ENCODE results near the gene SPDYE1.
"Not testable (repeated sequence)": the region's sequence is repeated elsewhere in the genome, so short reads cannot be mapped to it uniquely, and the experiment has no call there.

DNA sequence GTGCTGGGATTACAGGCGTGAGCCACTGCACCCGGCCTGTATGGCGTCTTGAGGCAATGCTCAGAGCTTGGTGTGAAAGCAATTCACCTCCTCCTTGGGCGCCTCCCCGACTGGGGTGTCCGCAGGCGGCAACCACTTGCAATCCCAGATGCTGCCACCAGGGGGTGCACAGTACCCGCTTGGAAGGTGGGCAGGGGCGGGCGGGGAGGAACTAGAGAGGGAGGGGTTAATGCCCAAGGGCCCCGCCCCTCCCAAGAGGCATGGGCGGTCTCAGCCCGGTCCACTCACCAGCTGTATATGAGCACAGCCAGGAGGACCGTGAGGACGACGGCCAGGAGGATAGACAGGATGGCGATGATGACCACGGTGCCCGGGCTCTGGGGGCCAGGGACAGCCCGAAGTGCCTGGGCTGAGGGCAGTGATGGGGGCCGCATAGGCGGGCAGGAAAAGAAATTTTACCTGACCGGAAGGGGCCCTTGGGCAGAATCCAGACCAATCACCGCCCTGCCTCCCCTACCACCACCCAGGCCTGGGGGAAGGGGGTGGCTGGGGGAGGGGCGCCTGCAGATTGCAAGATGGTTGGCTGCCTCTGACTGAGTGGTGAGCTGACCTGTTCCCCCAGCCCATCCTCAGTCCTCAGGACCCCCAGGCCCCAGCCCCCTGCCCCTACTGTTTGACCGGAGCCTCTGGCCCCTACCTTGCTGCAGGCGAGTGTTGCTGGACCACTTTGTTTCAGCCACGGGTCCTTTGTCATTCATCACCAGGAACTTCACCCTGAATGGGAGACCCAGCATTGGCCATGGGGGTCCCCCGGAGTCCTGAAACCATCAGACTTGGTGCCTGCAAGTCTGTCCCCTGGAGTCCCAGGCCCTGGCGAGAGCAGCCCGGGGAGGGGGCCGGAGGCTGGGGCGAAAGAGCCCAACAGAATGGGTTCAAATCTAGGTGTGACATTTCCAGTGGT lies 11.5 kb upstream of the SPDYE1 start:
- TF ChIP-seq POLR2A (IDR thresholded peaks at IDR 0.05): not testable (repeated sequence)
- TF ChIP-seq, protein P1, sequence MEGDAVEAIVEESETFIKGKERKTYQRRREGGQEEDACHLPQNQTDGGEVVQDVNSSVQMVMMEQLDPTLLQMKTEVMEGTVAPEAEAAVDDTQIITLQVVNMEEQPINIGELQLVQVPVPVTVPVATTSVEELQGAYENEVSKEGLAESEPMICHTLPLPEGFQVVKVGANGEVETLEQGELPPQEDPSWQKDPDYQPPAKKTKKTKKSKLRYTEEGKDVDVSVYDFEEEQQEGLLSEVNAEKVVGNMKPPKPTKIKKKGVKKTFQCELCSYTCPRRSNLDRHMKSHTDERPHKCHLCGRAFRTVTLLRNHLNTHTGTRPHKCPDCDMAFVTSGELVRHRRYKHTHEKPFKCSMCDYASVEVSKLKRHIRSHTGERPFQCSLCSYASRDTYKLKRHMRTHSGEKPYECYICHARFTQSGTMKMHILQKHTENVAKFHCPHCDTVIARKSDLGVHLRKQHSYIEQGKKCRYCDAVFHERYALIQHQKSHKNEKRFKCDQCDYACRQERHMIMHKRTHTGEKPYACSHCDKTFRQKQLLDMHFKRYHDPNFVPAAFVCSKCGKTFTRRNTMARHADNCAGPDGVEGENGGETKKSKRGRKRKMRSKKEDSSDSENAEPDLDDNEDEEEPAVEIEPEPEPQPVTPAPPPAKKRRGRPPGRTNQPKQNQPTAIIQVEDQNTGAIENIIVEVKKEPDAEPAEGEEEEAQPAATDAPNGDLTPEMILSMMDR (IDR thresholded peaks at IDR 0.05): peak in 3 of 4 experiments; percentile 33 to 78 (median 42)

Data from uterus (tissue), 2 donors.